ENCODE data around the gene AMER1.

The AMER1 gene

GRCh38 chrX:64186974-64187761 lies 18.3 kb downstream of the AMER1 start:
- no peaks in the 10 kb centered on the region for H3K4me1 ChIP-seq (ENCODE audit: control insufficient read depth, insufficient read depth, low read length)
- H3K36me3 ChIP-seq (ENCODE audit: control insufficient read depth, insufficient read depth, low read length) = no peaks in the 10 kb centered on the region; the same call in 1 of the 2 replicates
- no CpG with 5 or more reads among the region's 1 CpG for WGBS (ENCODE audit: insufficient coverage, insufficient read length)
- no peak for DNase-seq (ENCODE audit: low read depth, low spot score)
- H3K27me3 ChIP-seq (ENCODE audit: control insufficient read depth, insufficient read depth, low read length) = no peaks in the 10 kb centered on the region
- H3K9me3 ChIP-seq (ENCODE audit: control insufficient read depth, insufficient read depth, low read length) = no peaks in the 10 kb centered on the region
- no peak overlapping the region for H3K4me3 ChIP-seq (ENCODE audit: low read length)
- no peak overlapping the region for H3K27ac ChIP-seq (ENCODE audit: low read length)

- WGBS (ENCODE audit: insufficient coverage, insufficient read length) = no CpG with 5 or more reads among the region's 2 CpGs
- no peaks in the 10 kb centered on the region for H3K27me3 ChIP-seq (ENCODE audit: control insufficient read depth, insufficient read depth, low read length)
- no peak overlapping the region for H3K4me3 ChIP-seq (ENCODE audit: low read length)
- no peaks in the 10 kb centered on the region for H3K36me3 ChIP-seq (ENCODE audit: control insufficient read depth, insufficient read depth, low read length)
- no peak overlapping the region for H3K27ac ChIP-seq (ENCODE audit: low read length)
- no peaks in the 10 kb centered on the region for H3K4me1 ChIP-seq (ENCODE audit: control insufficient read depth, insufficient read depth, low read length)
- no peak for DNase-seq (ENCODE audit: low read depth, low spot score)
- no peaks in the 10 kb centered on the region for H3K9me3 ChIP-seq (ENCODE audit: control insufficient read depth, insufficient read depth, low read length)
Measured at GRCh38 chrX:64184396-64184795, 21.1 kb downstream of the AMER1 start.

GRCh38 chrX:64182208-64182607 lies 23.3 kb downstream of the AMER1 start:
- Histone ChIP-seq H3K4me3 (ENCODE audit: low read length) (no peak overlapping the region), H3K9me3 (ENCODE audit: control insufficient read depth, insufficient read depth, low read length) (no peaks in the 10 kb centered on the region), H3K36me3 (ENCODE audit: control insufficient read depth, insufficient read depth, low read length) (no peaks in the 10 kb centered on the region), H3K27ac (ENCODE audit: low read length) (no peak overlapping the region), H3K27me3 (ENCODE audit: control insufficient read depth, insufficient read depth, low read length) (no peaks in the 10 kb centered on the region), H3K4me1 (ENCODE audit: control insufficient read depth, insufficient read depth, low read length) (no peaks in the 10 kb centered on the region)
- no peak for DNase-seq (ENCODE audit: low read depth, low spot score)
- WGBS (ENCODE audit: insufficient coverage, insufficient read length) = no CpG with 5 or more reads among the region's 2 CpGs

GRCh38 chrX:64176876-64177275 lies 28.6 kb downstream of the AMER1 start:
- Histone ChIP-seq H3K9me3 (ENCODE audit: control insufficient read depth, insufficient read depth, low read length) (no peaks in the 10 kb centered on the region), H3K36me3 (ENCODE audit: control insufficient read depth, insufficient read depth, low read length) (no peaks in the 10 kb centered on the region), H3K27ac (ENCODE audit: low read length) (no peak overlapping the region), H3K27me3 (ENCODE audit: control insufficient read depth, insufficient read depth, low read length) (no peaks in the 10 kb centered on the region), H3K4me1 (ENCODE audit: control insufficient read depth, insufficient read depth, low read length) (no peaks in the 10 kb centered on the region), H3K4me3 (ENCODE audit: low read length) (no peak overlapping the region)
- DNase-seq (ENCODE audit: low read depth, low spot score) = no peak

GRCh38 chrX:64169988-64170387 lies 35.5 kb downstream of the AMER1 start:
- no peaks in the 10 kb centered on the region for H3K4me1 ChIP-seq (ENCODE audit: control insufficient read depth, insufficient read depth, low read length)
- no CpG with 5 or more reads among the region's 1 CpG for WGBS (ENCODE audit: insufficient coverage, insufficient read length)
- no peaks in the 10 kb centered on the region for H3K27me3 ChIP-seq (ENCODE audit: control insufficient read depth, insufficient read depth, low read length)
- H3K9me3 ChIP-seq (ENCODE audit: control insufficient read depth, insufficient read depth, low read length) = no peaks in the 10 kb centered on the region
- no peak for DNase-seq (ENCODE audit: low read depth, low spot score)
- H3K36me3 ChIP-seq (ENCODE audit: control insufficient read depth, insufficient read depth, low read length) = no peaks in the 10 kb centered on the region
- no peak overlapping the region for H3K4me3 ChIP-seq (ENCODE audit: low read length)
- H3K27ac ChIP-seq (ENCODE audit: low read length) = no peak overlapping the region

- no peaks in the 10 kb centered on the region for H3K27me3 ChIP-seq (ENCODE audit: control insufficient read depth, insufficient read depth, low read length)
- H3K4me1 ChIP-seq (ENCODE audit: control insufficient read depth, insufficient read depth, low read length) = no peaks in the 10 kb centered on the region
- H3K27ac ChIP-seq (ENCODE audit: low read length) = no peak overlapping the region
- H3K4me3 ChIP-seq (ENCODE audit: low read length) = no peak overlapping the region
- no CpG with 5 or more reads among the region's 6 CpGs for WGBS (ENCODE audit: insufficient coverage, insufficient read length)
- no peak for DNase-seq (ENCODE audit: low read depth, low spot score)
- H3K36me3 ChIP-seq (ENCODE audit: control insufficient read depth, insufficient read depth, low read length) = no peaks in the 10 kb centered on the region
- no peaks in the 10 kb centered on the region; the same call in 1 of the 2 replicates for H3K9me3 ChIP-seq (ENCODE audit: control insufficient read depth, insufficient read depth, low read length)
Measured at GRCh38 chrX:64152857-64153256, 52.7 kb downstream of the AMER1 start.

- no peaks in the 10 kb centered on the region for H3K27me3 ChIP-seq (ENCODE audit: control insufficient read depth, insufficient read depth, low read length)
- H3K4me1 ChIP-seq (ENCODE audit: control insufficient read depth, insufficient read depth, low read length) = no peaks in the 10 kb centered on the region
- no peaks in the 10 kb centered on the region for H3K36me3 ChIP-seq (ENCODE audit: control insufficient read depth, insufficient read depth, low read length)
- H3K9me3 ChIP-seq (ENCODE audit: control insufficient read depth, insufficient read depth, low read length) = no peaks in the 10 kb centered on the region; the same call in 1 of the 2 replicates
- no peak overlapping the region for H3K4me3 ChIP-seq (ENCODE audit: low read length)
- H3K27ac ChIP-seq (ENCODE audit: low read length) = no peak overlapping the region
- no peak for DNase-seq (ENCODE audit: low read depth, low spot score)
Measured at GRCh38 chrX:64151911-64152310, 53.6 kb downstream of the AMER1 start.

GRCh38 chrX:64150775-64151174 lies 54.7 kb downstream of the AMER1 start:
- H3K27me3 ChIP-seq (ENCODE audit: control insufficient read depth, insufficient read depth, low read length) = no peaks in the 10 kb centered on the region
- H3K9me3 ChIP-seq (ENCODE audit: control insufficient read depth, insufficient read depth, low read length) = no peaks in the 10 kb centered on the region; the same call in 1 of the 2 replicates
- H3K4me1 ChIP-seq (ENCODE audit: control insufficient read depth, insufficient read depth, low read length) = no peaks in the 10 kb centered on the region
- H3K36me3 ChIP-seq (ENCODE audit: control insufficient read depth, insufficient read depth, low read length) = no peaks in the 10 kb centered on the region
- DNase-seq (ENCODE audit: low read depth, low spot score) = no peak
- H3K4me3 ChIP-seq (ENCODE audit: low read length) = no peak overlapping the region
- no CpG with 5 or more reads among the region's 2 CpGs for WGBS (ENCODE audit: insufficient coverage, insufficient read length)
- no peak overlapping the region for H3K27ac ChIP-seq (ENCODE audit: low read length)

Data from iPS DF 6.9 (cell line).